ENCODE results near the gene EDN1. TPM values are rescaled to one million over a fixed set of nuclear protein-coding genes. Genes with fewer than 3 reads are reported as not detected.

The EDN1 gene
- total and polyA plus RNA-seq, 7 donors = 3.9 to 9.8 (median 6.4) TPM

DNA sequence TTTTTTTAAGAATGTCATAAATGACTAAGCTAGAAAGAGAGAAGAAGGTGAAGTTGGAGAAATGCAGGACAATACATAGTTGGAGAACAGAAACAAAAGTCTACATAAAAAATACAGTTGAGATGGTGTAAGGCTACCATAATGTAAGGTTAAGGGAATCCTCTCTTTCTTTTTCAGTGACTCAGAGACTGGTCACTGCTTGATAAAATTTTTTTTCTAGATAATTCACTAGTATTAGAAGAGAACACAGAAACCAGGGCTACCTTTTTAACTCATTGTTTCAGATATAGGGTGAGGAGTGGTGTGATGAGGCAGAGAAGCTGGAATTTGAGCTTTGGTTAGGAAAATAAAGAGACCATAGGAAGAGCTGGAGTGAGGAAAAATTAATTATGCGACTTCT is 18.2 kb upstream of the EDN1 start:
- H3K4me1 ChIP-seq = no peaks in the 10 kb centered on the region

GRCh38 chr6:12275107-12275506 is 15.1 kb upstream of the EDN1 start:
- Histone ChIP-seq H3K36me3 (no peaks in the 10 kb centered on the region), H3K4me3 (no peak overlapping the region), H3K4me1 (peaks cover 0 to 10% (median 0%) of the 10 kb centered on the region in 4 donors), H3K27me3 (no peaks in the 10 kb centered on the region), H3K27ac (no peak overlapping the region), H3K9me3 (no peaks in the 10 kb centered on the region)
- 72 to 79% methylated on average over 2 of the region's 2 CpGs for WGBS, 2 donors
- TF ChIP-seq, protein P1, sequence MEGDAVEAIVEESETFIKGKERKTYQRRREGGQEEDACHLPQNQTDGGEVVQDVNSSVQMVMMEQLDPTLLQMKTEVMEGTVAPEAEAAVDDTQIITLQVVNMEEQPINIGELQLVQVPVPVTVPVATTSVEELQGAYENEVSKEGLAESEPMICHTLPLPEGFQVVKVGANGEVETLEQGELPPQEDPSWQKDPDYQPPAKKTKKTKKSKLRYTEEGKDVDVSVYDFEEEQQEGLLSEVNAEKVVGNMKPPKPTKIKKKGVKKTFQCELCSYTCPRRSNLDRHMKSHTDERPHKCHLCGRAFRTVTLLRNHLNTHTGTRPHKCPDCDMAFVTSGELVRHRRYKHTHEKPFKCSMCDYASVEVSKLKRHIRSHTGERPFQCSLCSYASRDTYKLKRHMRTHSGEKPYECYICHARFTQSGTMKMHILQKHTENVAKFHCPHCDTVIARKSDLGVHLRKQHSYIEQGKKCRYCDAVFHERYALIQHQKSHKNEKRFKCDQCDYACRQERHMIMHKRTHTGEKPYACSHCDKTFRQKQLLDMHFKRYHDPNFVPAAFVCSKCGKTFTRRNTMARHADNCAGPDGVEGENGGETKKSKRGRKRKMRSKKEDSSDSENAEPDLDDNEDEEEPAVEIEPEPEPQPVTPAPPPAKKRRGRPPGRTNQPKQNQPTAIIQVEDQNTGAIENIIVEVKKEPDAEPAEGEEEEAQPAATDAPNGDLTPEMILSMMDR (IDR thresholded peaks at IDR 0.05) = no peak
- TF ChIP-seq EP300 (IDR thresholded peaks at IDR 0.05) = no peak
- no peak for DNase-seq
- intact Hi-C loops (cut with DNase I) = no loop called here

More for the DNA sequence above, 18.2 kb upstream of the EDN1 start:
- TF ChIP-seq, protein P1 (IDR thresholded peaks at IDR 0.05) = no peak
- TF ChIP-seq POLR2AphosphoS5 (IDR thresholded peaks at IDR 0.05) (no peak), POLR2A (IDR thresholded peaks at IDR 0.05) (no peak), EP300 (IDR thresholded peaks at IDR 0.05) (no peak)
- H3K4me3 ChIP-seq = no peak overlapping the region
- H3K27ac ChIP-seq = no peak overlapping the region
- H3K9me3 ChIP-seq = no peaks in the 10 kb centered on the region
- H3K27me3 ChIP-seq = no peaks in the 10 kb centered on the region
- intact Hi-C loops (cut with DNase I) = no loop called here
- H3K36me3 ChIP-seq = no peaks in the 10 kb centered on the region
- WGBS, 2 donors = 98% methylated on average over 1 of the region's 1 CpG
- no peak for DNase-seq

DNA sequence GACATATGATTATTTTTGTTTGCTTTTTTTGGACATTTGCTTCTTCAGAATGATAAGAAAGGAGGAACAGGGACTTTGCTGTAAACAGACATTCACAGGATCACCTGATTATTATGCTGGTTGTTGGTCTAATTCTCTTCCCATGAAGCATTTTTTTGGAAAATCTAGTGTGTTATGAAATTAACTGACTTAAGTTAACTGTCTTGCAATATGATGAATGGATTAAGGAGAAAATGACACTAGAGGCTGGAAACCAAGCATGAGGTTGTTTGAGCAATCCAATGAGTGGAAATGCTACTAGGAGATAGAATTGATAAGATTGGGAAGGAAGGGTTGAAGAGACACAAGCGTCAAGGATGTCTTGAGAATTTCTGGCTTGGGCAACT is 13.2 kb upstream of the EDN1 start:
- intact Hi-C loops (cut with DNase I) = no loop called here
- 96% methylated on average over 1 of the region's 1 CpG for WGBS, 2 donors

DNA sequence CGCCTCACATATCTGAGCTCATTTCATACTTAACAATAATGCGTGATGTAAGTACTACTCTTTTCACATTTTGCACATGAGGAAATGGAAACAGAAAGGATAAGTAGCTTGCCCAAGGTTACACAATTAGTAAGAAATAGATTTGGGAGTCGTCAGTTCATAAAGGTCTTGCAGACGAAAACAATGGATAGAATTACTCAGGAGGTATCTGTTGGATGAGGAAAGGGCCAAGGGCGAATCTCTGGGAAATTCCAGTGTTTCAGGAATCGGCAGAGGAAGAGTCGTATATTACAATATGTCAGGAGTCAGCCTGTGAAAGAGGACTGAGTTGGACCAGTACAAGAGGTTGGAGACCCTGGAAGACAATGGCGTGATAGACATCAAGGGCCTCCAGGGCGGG is 12.8 kb upstream of the EDN1 start:
- DNase-seq = no peak
- no peaks in the 10 kb centered on the region for H3K36me3 ChIP-seq
- peaks cover 0 to 16% (median 0%) of the 10 kb centered on the region in 4 donors for H3K4me1 ChIP-seq
- H3K27ac ChIP-seq = no peak overlapping the region
- no peak overlapping the region for H3K4me3 ChIP-seq
- H3K9me3 ChIP-seq = no peaks in the 10 kb centered on the region
- H3K27me3 ChIP-seq = no peaks in the 10 kb centered on the region
- intact Hi-C loops (cut with DNase I) = no loop called here
- 91 to 94% methylated on average over 9 of the region's 9 CpGs for WGBS, 2 donors
- TF ChIP-seq POLR2A (IDR thresholded peaks at IDR 0.05) = no peak
- TF ChIP-seq, protein P1 (IDR thresholded peaks at IDR 0.05) = no peak

More for the DNA sequence above, 13.2 kb upstream of the EDN1 start:
- TF ChIP-seq, protein P1 (IDR thresholded peaks at IDR 0.05) = no peak
- TF ChIP-seq POLR2A (IDR thresholded peaks at IDR 0.05) (no peak), POLR2AphosphoS5 (IDR thresholded peaks at IDR 0.05) (no peak), EP300 (IDR thresholded peaks at IDR 0.05) (no peak)
- Histone ChIP-seq H3K27me3 (no peaks in the 10 kb centered on the region), H3K4me3 (no peak overlapping the region), H3K27ac (no peak overlapping the region), H3K36me3 (no peaks in the 10 kb centered on the region), H3K4me1 (peaks cover 0 to 16% (median 0%) of the 10 kb centered on the region in 4 donors), H3K9me3 (no peaks in the 10 kb centered on the region)
- DNase-seq = no peak

GRCh38 chr6:12278915-12279314 is 11.2 kb upstream of the EDN1 start:
- Histone ChIP-seq H3K27me3 (no peaks in the 10 kb centered on the region), H3K4me3 (no peak overlapping the region), H3K27ac (no peak overlapping the region), H3K36me3 (no peaks in the 10 kb centered on the region), H3K4me1 (peaks cover 0 to 16% (median 0%) of the 10 kb centered on the region in 4 donors), H3K9me3 (no peaks in the 10 kb centered on the region)
- no peak for DNase-seq
- intact Hi-C loops (cut with DNase I) = no loop called here
- TF ChIP-seq POLR2A (IDR thresholded peaks at IDR 0.05) = no peak
- TF ChIP-seq, protein P1 (IDR thresholded peaks at IDR 0.05) = no peak
- no peak for TF ChIP-seq POLR2AphosphoS5 (IDR thresholded peaks at IDR 0.05)
- TF ChIP-seq EP300 (IDR thresholded peaks at IDR 0.05) = no peak

Data from sigmoid colon (tissue), 7 donors.